ENCODE data around the gene PSMD1. TPM values are rescaled to one million over a fixed set of nuclear protein-coding genes. Genes with fewer than 3 reads are reported as not detected.

Gene PSMD1
- 50.0 and 92.1 TPM in 2 replicates for total RNA-seq (2014; rRNA removed; shearing (Covaris generic); ENCODE audit: low replicate concordance)

DNA sequence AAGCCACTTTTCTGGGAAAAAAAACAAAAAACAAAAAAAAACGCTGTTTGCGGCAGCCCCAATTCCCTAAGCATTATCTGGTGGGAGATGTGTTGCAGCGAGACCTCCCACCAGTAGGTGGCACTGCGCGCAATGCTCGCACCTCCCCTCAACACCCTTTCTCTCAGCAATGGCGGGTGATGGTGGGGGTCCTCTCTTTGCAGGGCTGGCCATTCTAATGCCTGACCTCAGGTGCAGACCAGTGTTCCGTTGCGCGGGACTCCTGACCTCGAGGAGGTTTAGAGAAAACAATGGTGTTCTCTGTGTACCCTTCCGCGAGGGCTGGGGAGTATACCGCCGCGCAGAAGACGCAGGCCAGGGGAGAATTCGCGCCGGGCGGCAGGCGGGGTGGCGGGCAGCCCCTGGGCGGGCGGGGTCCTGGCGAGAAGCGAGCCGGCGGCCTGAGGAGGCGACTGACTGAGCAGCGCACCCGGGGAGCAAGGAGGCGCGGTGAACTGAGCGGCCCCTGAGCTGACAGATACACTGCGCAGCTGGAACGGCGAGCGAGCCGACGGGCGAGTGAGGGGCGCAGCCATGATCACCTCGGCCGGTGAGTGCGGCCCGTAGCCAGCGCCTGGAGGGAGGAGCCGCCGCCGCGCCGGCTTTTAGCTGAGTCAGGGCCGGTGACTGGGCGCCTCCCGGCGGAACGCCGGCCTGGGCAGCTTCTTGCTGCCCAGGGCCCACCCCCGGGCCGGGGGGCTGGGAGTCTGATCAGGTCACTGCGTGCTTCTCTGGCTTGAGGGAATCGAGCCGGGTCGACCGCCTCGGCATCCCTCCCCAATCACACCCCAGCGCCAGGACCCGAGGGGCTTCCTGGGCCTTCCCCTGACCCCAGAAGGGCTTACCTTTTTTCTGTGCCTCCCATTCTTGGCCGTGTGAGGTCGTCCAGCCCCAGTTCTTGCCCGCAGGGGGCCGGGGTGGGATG lies at the start of gene PSMD1:
Gene PSMD1, plus strand, starts transcription at position 415 of the 964 bp plus-strand sequence. Its CDS starts 159 bp downstream, at position 574.
- H3K9me2 ChIP-seq (replicated peaks; ENCODE audit: insufficient read depth, low read length): no peaks in the 10 kb centered on the region
- H3K27ac ChIP-seq (ENCODE audit: low read length): peak within 1 kb of the TSS; percentile 72
- H3K27me3 ChIP-seq (ENCODE audit: low read length): no peaks in the 10 kb centered on the region
- peak within 1 kb of the TSS; percentile 72 for H3K4me2 ChIP-seq (ENCODE audit: low read depth, low read length, poor library complexity, severe bottlenecking)
- peak within 1 kb of the TSS; percentile 81 for H3K4me3 ChIP-seq (ENCODE audit: low read length)
- H3K79me2 ChIP-seq (ENCODE audit: low read length): peaks cover 50% of the 10 kb centered on the region
- no peaks in the 10 kb centered on the region for H3K9me3 ChIP-seq (ENCODE audit: low read length)
- peaks cover 25% of the 10 kb centered on the region for H4K20me1 ChIP-seq (ENCODE audit: insufficient read depth, low read depth, low read length)
- peak within 1 kb of the TSS; percentile 57 for H2AFZ ChIP-seq (ENCODE audit: low read length)
- peak; percentile 97 for DNase-seq
- H3K4me1 ChIP-seq (ENCODE audit: low read length): peaks cover 43% of the 10 kb centered on the region
- H3K36me3 ChIP-seq (ENCODE audit: insufficient read depth, low read length): peaks cover 10% of the 10 kb centered on the region; the same call in 1 of the 2 replicates
- peak within 1 kb of the TSS; percentile 94 for H3K9ac ChIP-seq (ENCODE audit: low read length)

DNA sequence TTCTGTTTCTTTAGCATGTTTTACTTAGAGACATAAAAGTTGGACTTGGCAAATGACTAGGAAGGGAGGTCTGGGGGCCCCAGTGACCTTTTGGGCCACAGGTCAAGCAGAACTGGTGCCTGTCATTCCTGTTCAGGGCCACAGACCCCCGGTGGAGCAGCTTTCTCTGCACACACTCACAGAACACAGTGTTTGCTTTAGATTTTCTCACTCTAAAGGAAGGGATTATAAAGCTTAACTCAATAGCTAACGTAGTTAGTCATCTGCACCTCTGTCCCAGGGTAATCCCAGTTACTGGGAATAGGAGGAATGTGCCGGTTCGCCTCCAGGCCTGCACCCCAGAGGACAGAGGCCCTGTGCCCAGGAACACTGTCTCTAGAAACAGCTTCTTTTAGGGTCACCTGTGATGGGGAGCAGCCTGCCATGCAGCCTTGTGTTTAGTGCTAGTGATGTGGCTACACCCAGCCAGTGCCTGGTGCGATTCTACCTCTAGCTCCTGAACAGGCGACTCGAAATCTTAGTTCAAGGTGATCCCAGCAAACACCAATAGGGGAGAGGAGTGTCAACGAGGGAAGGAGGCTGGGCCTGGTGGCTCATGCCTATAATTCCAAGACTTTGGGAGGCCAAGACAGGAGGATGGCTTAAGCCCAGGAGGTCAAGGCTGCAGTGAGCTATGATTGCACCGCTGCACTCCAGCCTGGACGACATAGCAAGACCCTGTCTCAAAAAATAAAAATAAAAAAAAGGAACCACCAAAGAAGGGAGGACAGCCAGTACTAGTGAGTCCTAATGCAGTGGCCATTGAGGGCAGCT lies 49.2 kb upstream of the PSMD1 start:
- Histone ChIP-seq H2AFZ (ENCODE audit: low read length) (no peak overlapping the region), H3K4me1 (ENCODE audit: low read length) (no peaks in the 10 kb centered on the region), H3K27me3 (ENCODE audit: low read length) (no peaks in the 10 kb centered on the region), H3K9me3 (ENCODE audit: low read length) (no peaks in the 10 kb centered on the region), H3K36me3 (ENCODE audit: insufficient read depth, low read length) (no peaks in the 10 kb centered on the region), H3K4me3 (ENCODE audit: low read length) (no peak overlapping the region), H3K79me2 (ENCODE audit: low read length) (no peaks in the 10 kb centered on the region), H4K20me1 (ENCODE audit: insufficient read depth, low read depth, low read length) (no peaks in the 10 kb centered on the region), H3K9me2 (replicated peaks; ENCODE audit: insufficient read depth, low read length) (no peaks in the 10 kb centered on the region), H3K9ac (ENCODE audit: low read length) (no peak overlapping the region), H3K27ac (ENCODE audit: low read length) (no peak overlapping the region), H3K4me2 (ENCODE audit: low read depth, low read length, poor library complexity, severe bottlenecking) (no peak overlapping the region)
- no peak for DNase-seq

DNA sequence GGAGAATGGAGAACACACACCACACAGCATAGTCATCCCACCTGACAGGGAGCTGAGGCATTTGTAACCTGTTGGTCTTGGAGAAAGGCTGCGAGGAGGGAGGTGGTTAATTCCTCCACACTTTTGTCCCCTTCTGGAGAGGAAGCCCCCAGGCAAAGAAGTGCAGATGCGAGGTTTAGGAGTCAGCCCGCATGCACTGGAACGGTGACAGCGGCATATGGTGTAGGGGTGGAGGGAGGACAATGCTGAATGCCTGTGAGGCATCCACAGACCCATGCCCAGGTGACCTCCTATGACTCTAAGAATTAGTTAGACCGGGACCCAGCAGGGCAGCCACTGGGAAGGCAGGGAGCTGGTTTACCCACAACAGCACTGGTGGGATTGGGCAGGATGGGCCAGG lies 48.5 kb upstream of the PSMD1 start:
- no peaks in the 10 kb centered on the region for H3K36me3 ChIP-seq (ENCODE audit: insufficient read depth, low read length)
- H3K9ac ChIP-seq (ENCODE audit: low read length): no peak overlapping the region
- no peaks in the 10 kb centered on the region for H3K4me1 ChIP-seq (ENCODE audit: low read length)
- H4K20me1 ChIP-seq (ENCODE audit: insufficient read depth, low read depth, low read length): no peaks in the 10 kb centered on the region
- no peaks in the 10 kb centered on the region for H3K9me2 ChIP-seq (replicated peaks; ENCODE audit: insufficient read depth, low read length)
- H3K4me3 ChIP-seq (ENCODE audit: low read length): no peak overlapping the region
- H3K27me3 ChIP-seq (ENCODE audit: low read length): no peaks in the 10 kb centered on the region
- no peaks in the 10 kb centered on the region for H3K79me2 ChIP-seq (ENCODE audit: low read length)
- no peak overlapping the region for H3K4me2 ChIP-seq (ENCODE audit: low read depth, low read length, poor library complexity, severe bottlenecking)
- no peak overlapping the region for H2AFZ ChIP-seq (ENCODE audit: low read length)
- H3K27ac ChIP-seq (ENCODE audit: low read length): no peak overlapping the region
- no peak for DNase-seq
- no peaks in the 10 kb centered on the region for H3K9me3 ChIP-seq (ENCODE audit: low read length)

DNA sequence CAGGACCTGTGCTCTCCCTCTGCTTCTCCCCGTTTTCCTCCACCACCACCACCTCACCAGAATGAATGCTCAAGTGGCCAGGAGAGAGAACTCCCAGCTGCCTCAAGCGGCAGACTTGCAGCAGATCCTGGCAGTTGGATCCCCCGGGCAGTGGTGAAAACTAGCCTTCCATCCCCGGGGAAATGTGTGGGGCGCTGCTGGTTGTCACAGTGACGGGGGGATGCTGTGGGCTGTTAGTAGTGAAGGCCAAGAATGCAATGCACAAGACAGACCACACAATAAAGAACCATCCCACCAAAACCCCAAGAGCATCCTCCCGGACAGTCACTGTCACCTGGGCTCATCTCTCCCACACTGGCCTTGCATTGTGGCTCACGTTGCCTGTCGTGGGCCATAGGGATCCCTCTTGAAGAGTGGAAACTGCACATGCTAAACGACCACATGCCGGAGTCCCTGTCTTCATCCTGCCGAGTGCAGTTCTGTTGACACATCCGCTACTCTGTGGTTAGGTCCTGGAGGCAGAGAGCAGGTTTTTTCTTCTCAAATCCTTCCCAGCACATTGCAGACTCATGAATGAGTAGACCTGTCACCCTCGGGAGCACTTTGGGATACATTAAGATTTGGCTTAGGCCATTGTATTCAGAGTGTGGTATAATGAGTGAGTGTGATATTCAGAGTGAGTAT lies 47.3 kb upstream of the PSMD1 start:
- Histone ChIP-seq H3K27me3 (ENCODE audit: low read length) (no peaks in the 10 kb centered on the region), H3K27ac (ENCODE audit: low read length) (no peak overlapping the region), H3K4me1 (ENCODE audit: low read length) (no peaks in the 10 kb centered on the region), H3K9ac (ENCODE audit: low read length) (no peak overlapping the region), H3K79me2 (ENCODE audit: low read length) (no peaks in the 10 kb centered on the region), H3K4me2 (ENCODE audit: low read depth, low read length, poor library complexity, severe bottlenecking) (no peak overlapping the region), H4K20me1 (ENCODE audit: insufficient read depth, low read depth, low read length) (no peaks in the 10 kb centered on the region), H2AFZ (ENCODE audit: low read length) (no peak overlapping the region), H3K9me2 (replicated peaks; ENCODE audit: insufficient read depth, low read length) (no peaks in the 10 kb centered on the region), H3K4me3 (ENCODE audit: low read length) (no peak overlapping the region), H3K36me3 (ENCODE audit: insufficient read depth, low read length) (no peaks in the 10 kb centered on the region), H3K9me3 (ENCODE audit: low read length) (no peaks in the 10 kb centered on the region)
- DNase-seq: no peak

GRCh38 chr2:231010201-231010730 lies 46.4 kb upstream of the PSMD1 start:
- Histone ChIP-seq H3K4me3 (ENCODE audit: low read length) (no peak overlapping the region), H3K9me2 (replicated peaks; ENCODE audit: insufficient read depth, low read length) (no peaks in the 10 kb centered on the region), H2AFZ (ENCODE audit: low read length) (no peak overlapping the region), H3K4me1 (ENCODE audit: low read length) (no peaks in the 10 kb centered on the region), H3K9me3 (ENCODE audit: low read length) (no peaks in the 10 kb centered on the region), H3K4me2 (ENCODE audit: low read depth, low read length, poor library complexity, severe bottlenecking) (no peak overlapping the region), H3K79me2 (ENCODE audit: low read length) (no peaks in the 10 kb centered on the region), H3K27ac (ENCODE audit: low read length) (no peak overlapping the region), H3K36me3 (ENCODE audit: insufficient read depth, low read length) (no peaks in the 10 kb centered on the region), H4K20me1 (ENCODE audit: insufficient read depth, low read depth, low read length) (no peaks in the 10 kb centered on the region), H3K27me3 (ENCODE audit: low read length) (no peaks in the 10 kb centered on the region), H3K9ac (ENCODE audit: low read length) (no peak overlapping the region)
- DNase-seq: no peak

DNA sequence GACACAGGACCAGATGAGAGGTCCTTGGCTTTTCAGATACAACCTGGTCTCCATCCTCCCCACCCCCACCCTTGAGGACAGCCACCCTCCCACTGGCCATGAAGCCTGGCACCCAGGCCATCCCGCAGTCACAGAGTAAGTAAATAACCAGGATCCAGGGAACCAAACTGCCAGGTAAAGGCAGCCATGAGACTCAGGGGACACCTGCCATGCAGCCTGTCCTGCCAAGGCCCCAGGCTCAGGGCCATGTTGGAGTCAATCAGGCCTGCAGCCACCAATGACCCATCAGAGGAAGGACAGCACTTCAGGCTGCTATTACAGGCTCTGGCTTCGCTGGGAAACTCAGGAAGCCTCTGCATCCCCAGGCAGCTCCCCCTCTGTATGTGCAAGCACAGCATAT lies 45.1 kb upstream of the PSMD1 start:
- Histone ChIP-seq H3K9me2 (replicated peaks; ENCODE audit: insufficient read depth, low read length) (no peaks in the 10 kb centered on the region), H3K79me2 (ENCODE audit: low read length) (no peaks in the 10 kb centered on the region), H3K36me3 (ENCODE audit: insufficient read depth, low read length) (no peaks in the 10 kb centered on the region), H3K4me2 (ENCODE audit: low read depth, low read length, poor library complexity, severe bottlenecking) (no peak overlapping the region), H3K4me1 (ENCODE audit: low read length) (no peaks in the 10 kb centered on the region), H3K27me3 (ENCODE audit: low read length) (no peaks in the 10 kb centered on the region), H3K27ac (ENCODE audit: low read length) (no peak overlapping the region), H3K9ac (ENCODE audit: low read length) (no peak overlapping the region), H3K4me3 (ENCODE audit: low read length) (no peak overlapping the region), H4K20me1 (ENCODE audit: insufficient read depth, low read depth, low read length) (no peaks in the 10 kb centered on the region), H2AFZ (ENCODE audit: low read length) (no peak overlapping the region), H3K9me3 (ENCODE audit: low read length) (no peaks in the 10 kb centered on the region)
- DNase-seq: no peak

DNA sequence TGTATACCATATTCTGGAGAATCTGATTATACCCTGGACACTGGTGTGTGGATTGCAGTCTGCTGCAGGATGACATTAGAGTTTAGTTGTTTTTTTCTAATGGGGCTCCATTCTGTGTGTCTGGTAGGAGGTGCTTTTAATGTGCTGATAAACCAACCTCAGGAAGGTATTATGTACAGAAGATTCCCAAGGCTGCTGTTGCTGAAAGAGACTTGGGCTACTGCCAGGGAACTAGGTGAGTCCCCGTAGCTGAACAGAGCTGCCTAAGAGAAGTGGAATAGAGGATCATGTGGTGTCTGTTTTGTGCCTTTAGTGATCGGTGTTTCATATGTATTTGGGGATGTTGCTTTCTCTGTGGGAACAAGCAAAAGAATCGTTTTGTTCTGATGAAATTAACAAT lies 44.2 kb upstream of the PSMD1 start:
- DNase-seq: no peak
- H4K20me1 ChIP-seq (ENCODE audit: insufficient read depth, low read depth, low read length): no peaks in the 10 kb centered on the region
- no peak overlapping the region for H3K9ac ChIP-seq (ENCODE audit: low read length)
- H3K36me3 ChIP-seq (ENCODE audit: insufficient read depth, low read length): no peaks in the 10 kb centered on the region
- H3K4me3 ChIP-seq (ENCODE audit: low read length): no peak overlapping the region
- H3K9me3 ChIP-seq (ENCODE audit: low read length): no peaks in the 10 kb centered on the region
- no peaks in the 10 kb centered on the region for H3K9me2 ChIP-seq (replicated peaks; ENCODE audit: insufficient read depth, low read length)
- H2AFZ ChIP-seq (ENCODE audit: low read length): no peak overlapping the region
- H3K79me2 ChIP-seq (ENCODE audit: low read length): no peaks in the 10 kb centered on the region
- no peak overlapping the region for H3K27ac ChIP-seq (ENCODE audit: low read length)
- H3K4me1 ChIP-seq (ENCODE audit: low read length): no peaks in the 10 kb centered on the region; the same call in 1 of the 2 replicates
- no peaks in the 10 kb centered on the region for H3K27me3 ChIP-seq (ENCODE audit: low read length)
- no peak overlapping the region for H3K4me2 ChIP-seq (ENCODE audit: low read depth, low read length, poor library complexity, severe bottlenecking)
